ENCODE results near the gene ARRDC3.
"Not testable (repeated sequence)": the region's sequence is repeated elsewhere in the genome, so short reads cannot be mapped to it uniquely, and the experiment has no call there.

ARRDC3 gene, protein sequence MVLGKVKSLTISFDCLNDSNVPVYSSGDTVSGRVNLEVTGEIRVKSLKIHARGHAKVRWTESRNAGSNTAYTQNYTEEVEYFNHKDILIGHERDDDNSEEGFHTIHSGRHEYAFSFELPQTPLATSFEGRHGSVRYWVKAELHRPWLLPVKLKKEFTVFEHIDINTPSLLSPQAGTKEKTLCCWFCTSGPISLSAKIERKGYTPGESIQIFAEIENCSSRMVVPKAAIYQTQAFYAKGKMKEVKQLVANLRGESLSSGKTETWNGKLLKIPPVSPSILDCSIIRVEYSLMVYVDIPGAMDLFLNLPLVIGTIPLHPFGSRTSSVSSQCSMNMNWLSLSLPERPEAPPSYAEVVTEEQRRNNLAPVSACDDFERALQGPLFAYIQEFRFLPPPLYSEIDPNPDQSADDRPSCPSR

DNA sequence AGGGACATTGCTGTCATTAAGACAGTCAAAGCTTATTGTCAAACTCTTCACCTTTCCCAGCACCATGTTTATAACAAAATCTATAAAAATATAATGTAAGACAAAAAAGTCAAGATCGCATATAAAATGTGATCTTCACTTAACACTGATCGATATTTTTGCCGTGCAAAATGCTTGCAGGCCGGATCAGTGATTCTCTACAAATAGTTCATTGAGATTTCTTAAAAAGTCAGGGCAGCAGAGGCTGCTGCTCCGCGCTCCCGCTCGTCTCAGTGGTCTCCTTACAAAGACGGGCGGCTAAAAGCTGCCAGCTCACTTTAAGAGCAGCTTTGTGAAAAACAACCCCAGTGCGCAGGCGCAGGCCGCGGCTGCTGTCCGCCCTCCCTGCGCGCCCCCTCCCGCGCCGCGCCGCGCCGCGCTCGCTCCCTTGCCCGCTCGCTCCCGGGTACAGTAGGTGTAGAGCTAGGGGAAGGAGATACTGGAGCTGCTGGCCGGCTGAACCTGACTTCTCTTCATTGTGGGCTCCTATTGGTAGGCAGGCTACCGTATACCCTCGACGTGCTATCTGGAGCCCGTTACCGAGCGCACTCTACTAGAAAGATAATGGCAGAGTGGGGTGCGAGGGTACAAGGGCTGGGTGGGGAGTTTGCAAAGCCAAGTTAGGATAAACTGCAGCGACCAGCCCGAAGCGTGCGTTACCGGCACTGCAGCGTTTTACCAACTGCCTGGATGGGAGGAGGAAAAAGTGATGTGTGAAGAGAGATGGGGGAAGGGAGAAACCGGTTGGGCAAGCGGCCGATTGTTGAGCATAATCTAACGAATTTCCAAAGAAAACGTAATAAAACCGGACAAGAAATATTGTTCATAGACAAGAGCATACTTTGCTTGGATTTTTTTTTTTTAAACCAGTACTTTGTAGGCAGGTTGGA, at the start of gene ARRDC3:
TSS of gene ARRDC3 (minus strand) at position 291 of the 929 bp plus-strand sequence. CDS start at position 66, 225 bp downstream.
- peak; percentile 91 for DNase-seq

DNA sequence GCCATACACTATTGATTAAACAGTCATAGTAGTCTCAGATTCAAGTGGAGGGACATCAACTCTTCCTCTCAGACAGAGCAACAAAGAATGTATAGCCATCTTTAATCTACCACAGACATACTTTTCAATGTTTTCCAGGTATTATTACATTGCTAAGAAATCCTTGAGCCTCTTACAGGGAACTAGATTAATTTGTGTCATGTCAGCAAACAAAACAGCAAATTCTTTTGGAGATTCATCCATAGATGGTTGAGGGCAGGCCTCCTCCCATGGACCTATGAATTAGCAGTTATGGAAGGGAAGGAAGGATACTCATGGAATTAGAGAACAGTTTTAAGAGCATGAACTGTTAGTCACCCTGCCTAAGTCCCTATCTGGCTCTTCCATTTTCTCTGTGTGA, 47.8 kb upstream of the ARRDC3 start:
- DNase-seq, result no peak

GRCh38 chr5:91424638-91425436, 41.7 kb upstream of the ARRDC3 start:
- DNase-seq, result no peak

DNA sequence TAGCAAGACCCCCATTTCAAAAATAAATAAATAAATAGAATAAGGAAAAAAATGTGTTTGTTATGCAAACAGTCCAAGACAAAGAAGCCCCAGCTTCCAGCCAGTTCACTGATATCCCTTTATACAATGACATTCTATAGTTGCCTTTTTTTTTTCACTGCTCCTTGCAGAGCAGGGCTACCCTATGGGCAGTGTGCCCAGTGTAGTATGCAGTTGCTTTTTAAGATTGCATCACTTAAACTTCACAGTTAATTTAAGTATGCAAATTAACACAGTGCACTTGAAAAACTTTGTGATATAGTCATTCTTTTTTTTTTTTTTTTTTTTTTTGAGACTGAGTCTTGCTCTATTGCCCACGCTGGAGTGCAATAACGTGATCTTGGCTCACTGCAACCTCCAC, 40.8 kb upstream of the ARRDC3 start:
- no peak for DNase-seq

DNA sequence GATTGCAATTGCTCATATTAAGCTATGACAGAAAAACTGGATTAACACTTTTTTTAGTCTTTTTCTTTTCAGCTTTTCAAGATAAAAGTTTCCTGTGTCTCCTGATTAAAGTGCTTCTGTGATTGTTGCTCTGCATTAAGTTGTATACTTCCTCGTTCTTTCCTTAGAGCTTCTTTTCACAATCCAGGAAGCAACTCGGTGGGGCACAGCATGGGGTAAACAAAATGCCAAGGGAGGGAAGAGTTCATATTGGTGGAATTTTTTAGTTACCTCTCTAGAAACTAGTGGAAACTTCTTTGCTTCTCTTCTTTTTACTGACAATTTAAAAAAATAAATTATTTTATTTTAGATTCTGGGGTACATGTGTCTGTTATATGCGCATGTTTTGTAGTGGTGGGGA, 37.8 kb upstream of the ARRDC3 start:
- DNase-seq, result no peak

DNA sequence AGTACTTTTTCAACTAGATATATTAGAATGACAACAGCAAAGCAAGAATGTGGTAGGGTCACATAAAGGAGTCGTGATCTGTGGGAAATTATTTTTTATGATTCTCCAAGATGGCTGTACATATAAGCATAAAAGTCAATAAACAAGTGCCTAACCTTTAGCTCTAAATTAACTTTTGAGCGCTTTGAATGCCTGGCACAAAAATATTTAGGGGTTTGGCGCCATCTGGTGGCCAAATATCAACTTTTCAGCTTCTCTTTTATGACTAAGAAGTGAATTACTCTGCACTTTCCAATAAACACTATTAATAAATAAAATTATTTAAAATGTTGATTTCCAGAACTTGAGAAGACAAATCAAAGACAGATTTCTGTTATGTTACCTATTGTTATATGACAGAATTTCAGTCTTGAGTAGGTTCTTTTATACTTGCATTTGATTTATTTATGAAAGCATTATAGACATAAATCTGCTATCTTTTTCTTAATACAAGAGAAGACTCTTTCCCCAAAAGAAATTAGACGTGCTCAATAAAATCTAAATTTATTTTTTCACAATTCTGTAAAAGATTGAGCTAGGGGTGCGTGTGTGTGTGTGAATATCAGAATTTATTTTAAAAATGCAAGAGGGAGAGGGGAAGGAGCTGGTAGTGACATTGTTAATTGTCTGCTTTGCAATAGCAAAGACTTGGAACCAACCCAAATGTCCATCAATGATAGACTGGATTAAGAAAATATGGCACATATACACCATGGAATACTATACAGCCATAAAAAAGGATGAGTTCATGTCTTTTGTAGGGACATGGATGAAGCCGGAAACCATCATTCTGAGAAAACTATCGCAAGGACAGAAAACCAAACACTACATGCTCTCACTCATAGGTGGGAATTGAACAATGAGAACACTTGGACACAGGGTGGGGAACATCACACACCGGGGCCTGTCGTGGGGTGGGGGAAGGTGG, 36.7 kb upstream of the ARRDC3 start:
- DNase-seq, result no peak

DNA sequence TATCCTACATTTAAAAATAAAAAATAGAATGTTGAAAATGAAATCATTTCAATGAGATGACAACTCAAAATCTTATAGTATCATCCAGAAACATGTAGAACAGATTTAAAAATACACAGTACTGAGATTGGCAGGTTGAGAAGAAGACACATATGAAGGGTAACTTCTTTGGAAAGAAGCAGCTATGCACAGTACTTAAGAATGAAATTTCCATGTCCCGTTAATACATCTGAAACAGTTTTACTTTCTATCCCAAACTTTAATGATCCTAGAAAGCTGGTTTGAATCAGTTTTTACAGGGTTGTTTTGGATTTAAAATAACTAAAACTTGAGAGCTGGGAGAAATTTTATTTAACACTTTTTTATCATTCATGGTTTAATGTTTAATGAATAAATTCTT, 36.0 kb upstream of the ARRDC3 start:
- no peak for DNase-seq

DNA sequence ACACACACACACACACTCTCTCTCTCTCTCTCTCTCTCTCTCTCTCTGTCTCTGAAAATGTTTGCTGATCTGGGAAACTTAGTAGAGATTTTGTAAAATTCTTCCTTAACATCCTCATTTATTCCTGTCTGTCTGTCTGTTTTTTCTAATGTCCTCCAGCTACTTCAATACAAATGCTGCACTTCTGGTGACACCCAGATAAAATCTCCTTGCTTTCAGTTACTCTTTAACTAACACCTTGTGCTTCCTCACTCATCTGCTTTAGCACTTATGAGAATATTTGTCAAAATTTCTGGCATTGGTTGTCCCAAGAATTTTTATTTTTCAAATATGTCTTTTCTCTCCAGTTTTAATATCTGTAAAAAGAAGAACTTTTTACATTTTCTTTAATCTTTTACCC, 35.0 kb upstream of the ARRDC3 start:
- DNase-seq, result no peak

DNA sequence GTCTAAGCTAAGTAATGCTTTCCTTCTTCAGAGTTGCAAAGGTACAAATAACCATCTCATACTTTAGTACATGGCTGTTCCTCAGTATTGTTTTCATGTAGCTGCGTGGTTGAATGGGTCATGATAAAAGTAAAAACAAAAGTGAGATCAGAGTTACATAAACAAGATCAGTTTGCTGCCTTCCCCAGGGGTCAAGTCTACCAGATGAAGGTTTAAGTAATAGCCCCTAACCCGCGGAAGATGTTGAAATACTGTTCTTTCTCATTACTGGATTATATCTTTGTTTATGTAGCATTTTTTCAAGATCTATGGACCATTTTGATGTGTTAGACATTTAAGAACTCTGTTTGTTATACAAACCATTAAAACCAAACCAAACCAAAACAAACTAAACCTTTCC, 34.1 kb upstream of the ARRDC3 start:
- no peak for DNase-seq

- DNase-seq, result no peak
Observed at GRCh38 chr5:91416491-91416890, 33.4 kb upstream of the ARRDC3 start.

DNA sequence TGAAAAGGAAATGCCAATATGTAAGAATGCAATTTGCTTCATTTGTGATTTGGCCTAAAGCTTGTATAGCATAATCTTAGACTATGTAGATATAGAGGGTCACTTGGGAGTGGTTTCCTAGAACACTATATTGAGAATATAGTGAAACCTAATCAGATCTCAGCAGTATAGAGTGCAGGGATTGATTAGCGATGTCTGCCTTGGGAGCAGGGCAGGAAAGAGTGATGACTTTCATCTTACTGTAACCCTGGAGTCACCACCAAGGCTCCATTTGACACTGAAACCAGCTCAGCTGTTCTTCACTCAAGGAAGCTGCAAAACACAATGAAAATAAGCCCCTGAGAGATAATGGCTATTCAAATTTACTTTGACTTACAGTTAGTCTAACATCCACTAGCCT, 26.2 kb upstream of the ARRDC3 start:
- no peak for DNase-seq

DNA sequence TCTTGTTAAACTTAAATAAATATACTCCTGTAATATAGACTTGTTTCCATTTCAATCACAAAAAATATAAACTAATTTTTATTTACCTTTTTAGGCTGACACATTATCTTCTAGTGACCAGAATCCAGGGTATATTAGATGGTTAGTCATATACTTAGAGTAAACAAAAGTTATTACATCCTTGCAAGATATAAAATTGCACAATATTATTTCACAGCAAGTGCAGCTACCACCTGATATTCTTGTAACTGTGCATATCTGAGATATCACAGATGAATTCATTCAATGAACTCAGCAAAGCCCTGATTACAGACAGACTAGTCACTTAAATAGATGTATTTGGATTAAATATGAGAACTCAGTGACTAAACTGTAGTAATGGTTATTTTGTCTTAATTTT, 25.6 kb upstream of the ARRDC3 start:
- no peak for DNase-seq

DNA sequence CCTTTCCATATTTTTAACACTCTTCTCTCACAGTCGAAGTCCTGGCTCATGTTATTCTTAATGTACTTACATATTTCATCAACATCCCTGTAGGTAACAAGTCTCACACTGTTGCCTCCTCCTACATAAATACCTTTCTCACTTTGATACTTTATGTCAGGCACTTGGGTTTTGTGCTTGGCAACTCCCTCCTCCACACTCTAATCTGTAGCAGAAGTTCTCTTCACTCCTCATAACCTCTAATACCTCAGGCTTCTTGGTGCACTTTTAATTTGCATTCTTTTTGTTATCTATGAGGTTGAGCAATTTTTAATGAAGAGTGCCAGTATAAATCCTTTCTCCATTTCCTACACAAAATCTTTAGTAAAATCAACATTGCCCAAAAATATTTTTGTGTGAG, 24.1 kb upstream of the ARRDC3 start:
- DNase-seq, result no peak

DNA sequence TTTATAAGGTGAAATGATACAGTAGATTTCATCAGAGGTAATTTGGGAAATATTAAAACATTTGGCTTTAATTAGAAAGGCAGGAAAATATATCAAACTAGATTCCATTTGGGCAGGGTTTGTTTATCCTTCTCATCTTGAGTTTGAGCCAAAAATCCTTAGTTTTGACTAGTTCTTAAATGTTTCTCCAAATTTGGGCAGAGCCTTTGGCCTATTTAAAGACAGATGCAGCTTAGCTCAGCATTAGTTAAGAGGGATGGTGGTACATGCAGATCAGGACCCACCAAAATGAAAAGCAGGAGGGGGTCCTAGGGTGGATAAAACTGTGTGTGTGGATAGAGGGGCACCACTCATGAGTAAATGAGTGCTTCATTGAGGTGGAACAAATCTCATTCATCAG, 20.3 kb upstream of the ARRDC3 start:
- DNase-seq, result no peak

GRCh38 chr5:91401175-91401574, 18.1 kb upstream of the ARRDC3 start:
- DNase-seq, result no peak

- no peak for DNase-seq
Observed at GRCh38 chr5:91397791-91398190, 14.7 kb upstream of the ARRDC3 start.

DNA sequence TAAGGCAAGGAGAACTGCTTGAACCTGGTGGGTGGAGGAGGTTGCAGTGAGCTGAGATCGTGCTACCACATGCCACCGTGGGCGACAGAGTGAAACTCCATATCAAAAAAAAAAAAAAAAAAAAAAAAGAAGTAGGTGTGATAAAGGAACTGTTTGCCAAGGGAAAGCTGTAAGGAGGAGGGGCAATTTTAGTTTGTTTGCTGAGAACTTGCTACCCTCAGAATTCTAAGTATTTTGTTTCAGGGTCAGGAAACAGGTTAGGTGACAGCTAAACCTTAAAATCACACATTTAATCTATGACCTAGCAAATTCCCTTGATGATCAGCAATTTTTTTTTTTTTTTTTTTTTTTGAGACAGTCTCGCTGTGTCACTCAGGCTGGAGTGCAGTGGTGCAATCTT, 7.2 kb upstream of the ARRDC3 start:
- no peak for DNase-seq

DNA sequence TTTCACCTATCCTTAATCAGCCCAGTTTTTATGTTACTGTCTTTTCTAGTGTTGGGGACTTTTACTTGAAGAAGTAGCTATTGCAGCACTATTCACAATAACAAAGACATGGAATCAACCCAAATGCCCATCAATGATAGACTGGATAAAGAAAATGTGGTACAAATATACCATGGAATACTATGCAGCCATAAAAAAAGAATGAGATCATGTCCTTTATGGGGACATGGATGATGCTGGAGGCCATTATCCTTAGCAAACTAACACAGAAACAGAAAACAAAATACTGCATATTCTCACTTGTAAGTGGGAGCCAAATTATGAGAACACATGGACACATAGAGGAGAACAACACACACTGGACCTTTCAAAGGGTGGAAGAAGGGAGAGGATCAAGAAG, 6.4 kb upstream of the ARRDC3 start:
- not testable (repeated sequence) for DNase-seq

DNA sequence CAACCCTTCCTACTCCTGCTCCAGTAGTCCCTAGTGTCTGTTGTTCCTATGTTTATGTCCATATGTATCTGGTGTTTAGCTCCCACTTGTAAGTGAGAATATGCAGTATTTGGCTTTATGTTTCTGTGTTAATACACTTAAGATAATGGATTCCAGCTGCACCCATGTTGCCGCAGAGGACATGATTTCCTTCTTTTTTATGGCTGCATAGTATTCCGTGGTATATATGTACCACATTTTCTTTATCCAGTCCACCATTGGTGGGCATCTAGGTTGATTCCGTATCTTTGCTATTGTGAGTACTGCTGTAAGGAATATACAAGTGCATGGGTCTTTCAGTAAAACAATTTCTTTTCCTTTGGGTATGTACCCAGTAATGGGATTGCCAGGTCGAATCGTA, 5.2 kb upstream of the ARRDC3 start:
- no peak for DNase-seq

GRCh38 chr5:91386120-91386519, 3.0 kb upstream of the ARRDC3 start:
- no peak for DNase-seq

DNA sequence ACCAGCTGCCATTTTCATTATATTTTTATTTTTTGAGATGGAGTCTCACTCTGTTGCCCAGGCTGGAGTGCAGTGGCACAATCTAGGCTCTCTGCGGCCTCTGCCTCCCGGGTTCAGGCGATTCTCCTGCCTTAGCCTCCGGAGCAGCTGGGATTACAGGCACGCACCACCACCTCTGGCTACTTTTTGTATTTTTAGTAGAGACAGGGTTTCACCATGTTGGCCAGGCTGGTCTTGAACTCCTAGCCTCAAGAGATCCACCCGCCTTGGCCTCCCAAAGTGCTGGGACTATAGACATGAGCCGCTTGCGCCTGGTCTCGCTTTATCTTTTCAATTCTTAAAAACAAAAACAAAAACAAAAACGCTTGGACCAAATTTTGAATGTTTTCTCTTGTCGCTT, 2.5 kb upstream of the ARRDC3 start:
- not testable (repeated sequence) for DNase-seq

All from GOT3 (cell line).